Small intestine (tissue), 7 donors: Measurements from ENCODE around the gene CCSER1. TPM values are rescaled to one million over a fixed set of nuclear protein-coding genes. Genes with fewer than 3 reads are reported as not detected.
A peak's percentile ranks its signal among the peaks of the same experiment; 100 is the strongest.

Source experiments
- DNase-seq, 2 donors: peaks; one replicate each; pipeline versions ENCODE4 v3.0.0 to v3.0.0-alpha.2; 2013
- FAIRE-seq: peaks from 2 replicates; lab custom pipeline; 2012; peaks lifted over from hg19 to GRCh38; lab: Jason Lieb, UNC
- H3K27ac ChIP-seq, 3 donors: one replicate each; pipeline ENCODE4 v1.5.1; 2013; ENCODE audit warnings: low read length in 2 of 3, mild to moderate bottlenecking in 2 of 3, control low read depth in 1 of 3, inconsistent platforms in 1 of 3, low read depth in 1 of 3, moderate library complexity in 1 of 3
- H3K27me3 ChIP-seq, 3 donors: one replicate each; pipeline ENCODE4 v1.6.1; 2013; ENCODE audit warnings: low read length in 3 of 3, inconsistent platforms in 1 of 3; ENCODE audit not compliant: control insufficient read depth in 3 of 3, insufficient read depth in 3 of 3
- H3K36me3 ChIP-seq, 3 donors: one replicate each; pipeline ENCODE4 v1.6.1; 2013; ENCODE audit warnings: low read length in 3 of 3, inconsistent platforms in 1 of 3, low read depth in 1 of 3, mild to moderate bottlenecking in 1 of 3, moderate library complexity in 1 of 3; ENCODE audit not compliant: control insufficient read depth in 3 of 3, insufficient read depth in 2 of 3
- H3K4me1 ChIP-seq, 3 donors: one replicate each; pipeline ENCODE4 v1.6.1; 2013; ENCODE audit warnings: low read length in 2 of 3, inconsistent platforms in 1 of 3, low read depth in 1 of 3, mild to moderate bottlenecking in 1 of 3, moderate library complexity in 1 of 3; ENCODE audit not compliant: control insufficient read depth in 3 of 3, insufficient read depth in 2 of 3
- H3K4me3 ChIP-seq, 3 donors: one replicate each; pipeline ENCODE4 v1.5.1; 2013; ENCODE audit warnings: low read length in 3 of 3, control low read depth in 1 of 3, inconsistent platforms in 1 of 3, low read depth in 1 of 3, mild to moderate bottlenecking in 1 of 3, moderate library complexity in 1 of 3
- H3K9me3 ChIP-seq, 2 donors: one replicate each; pipeline ENCODE4 v1.6.1; 2013; ENCODE audit warnings: low read depth in 1 of 2, low read length in 1 of 2; ENCODE audit not compliant: control insufficient read depth in 2 of 2, insufficient read depth in 1 of 2
- WGBS, 3 donors: extraction: QIAGEN DNeasy Blood & Tissue Kit; methylation state at CpG; one replicate each; pipeline ENCODE4 v1.1.7; 2013; 5-methylcytosine and 5-hydroxymethylcytosine counted together
- polyA plus RNA-seq, 4 donors: library from polyadenylated mRNA; stranded (reverse) in 3 of 4; unstranded in 1 of 4; fragments of 200-250 nt in 3 of 4; fragments of 120-200 nt in 1 of 4; gene quantifications; one replicate each; pipeline versions ENCODE4 v1.2.1 to v1.2.3, GENCODE V29; 2013
- donor health status: healthy with polysubstance abuse.
- donor health status: control.
- donor health status: control.
- donor health status: Bipolar disorder and iron deficiency.
- donor health status: healthy.

Gene CCSER1
- polyA plus RNA-seq, 4 donors: 3.5 to 8.7 (median 5.7) TPM

DNA sequence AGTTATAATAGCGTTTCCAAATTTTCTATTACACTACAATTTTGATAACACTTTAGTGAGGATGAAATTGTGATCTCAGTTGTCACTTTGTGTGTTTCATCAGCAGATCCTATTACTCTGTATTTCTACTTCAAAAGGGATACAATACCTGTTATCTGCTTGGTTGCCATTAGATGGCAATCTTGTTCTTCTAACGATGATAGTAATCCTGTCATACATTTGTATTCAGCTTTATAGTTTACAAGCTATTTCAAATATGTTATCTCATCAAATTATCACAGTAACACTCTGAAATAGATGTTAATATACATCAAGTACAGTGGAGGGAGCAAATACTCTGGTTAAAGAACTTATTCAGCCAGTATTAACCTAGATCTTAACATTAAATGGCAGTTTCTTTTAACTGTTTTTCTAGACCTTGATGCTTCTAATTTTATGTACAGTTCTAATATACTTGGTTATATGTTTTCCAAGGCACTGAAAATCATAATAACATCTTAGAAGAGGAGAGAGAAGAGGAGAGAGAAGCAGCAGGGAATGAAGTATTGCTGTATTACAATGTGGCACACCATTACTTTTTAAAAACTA is 292.0 kb downstream of the CCSER1 start:
- no peaks in the 10 kb centered on the region for H3K27me3 ChIP-seq
- H3K36me3 ChIP-seq: no peaks in the 10 kb centered on the region
- H3K4me1 ChIP-seq: no peaks in the 10 kb centered on the region
- H3K27ac ChIP-seq: no peak overlapping the region
- H3K4me3 ChIP-seq: no peak overlapping the region
- 0 to 3% (median 2%) methylated on average over 2 of the region's 2 CpGs for WGBS, 3 donors
- H3K9me3 ChIP-seq: no peaks in the 10 kb centered on the region
- FAIRE-seq (peak; percentile 67), DNase-seq (peak; percentile 31 to 38)

- H3K36me3 ChIP-seq: no peaks in the 10 kb centered on the region
- DNase-seq (no peak), FAIRE-seq (no peak)
- H3K27me3 ChIP-seq: no peaks in the 10 kb centered on the region
- H3K9me3 ChIP-seq: no peaks in the 10 kb centered on the region
- H3K27ac ChIP-seq: no peak overlapping the region
- H3K4me3 ChIP-seq: no peak overlapping the region
- H3K4me1 ChIP-seq: no peaks in the 10 kb centered on the region
- WGBS, 3 donors: 70 to 77% (median 73%) methylated on average over 2 of the region's 2 CpGs
These were observed 294.0 kb downstream of the CCSER1 start for GRCh38 chr4:90421161-90421560.

GRCh38 chr4:90425893-90426292 is 298.7 kb downstream of the CCSER1 start:
- FAIRE-seq: no peak
- WGBS, 3 donors: 68 to 87% (median 76%) methylated on average over 5 of the region's 5 CpGs

DNA sequence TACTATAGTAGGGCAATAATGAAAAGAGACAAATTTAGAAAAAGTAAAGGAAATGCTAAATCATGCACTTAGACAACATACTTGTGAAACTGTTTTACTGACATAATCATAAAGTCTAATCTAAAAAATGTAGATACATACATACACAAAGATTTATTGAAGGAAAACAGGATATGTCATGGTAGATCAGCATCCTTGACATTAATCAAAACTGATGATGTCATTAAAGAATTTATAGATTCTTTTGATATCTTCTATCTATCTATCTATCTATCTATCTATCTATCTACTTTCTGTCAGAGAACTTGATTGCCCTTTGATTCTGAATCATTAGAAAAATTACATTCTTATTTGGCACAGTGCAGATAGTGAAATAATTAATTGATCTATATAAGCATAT is 311.3 kb downstream of the CCSER1 start:
- DNase-seq: no peak
- H3K36me3 ChIP-seq: no peaks in the 10 kb centered on the region
- H3K27ac ChIP-seq: no peak overlapping the region
- H3K4me3 ChIP-seq: no peak overlapping the region
- no peak for FAIRE-seq
- no peaks in the 10 kb centered on the region for H3K4me1 ChIP-seq
- no peaks in the 10 kb centered on the region for H3K27me3 ChIP-seq
- no peaks in the 10 kb centered on the region for H3K9me3 ChIP-seq

More at GRCh38 chr4:90425893-90426292, 298.7 kb downstream of the CCSER1 start:
- H3K4me1 ChIP-seq: no peaks in the 10 kb centered on the region
- H3K4me3 ChIP-seq: no peak overlapping the region
- no peaks in the 10 kb centered on the region for H3K9me3 ChIP-seq
- no peak for DNase-seq
- H3K27me3 ChIP-seq: no peaks in the 10 kb centered on the region
- no peak overlapping the region for H3K27ac ChIP-seq
- no peaks in the 10 kb centered on the region for H3K36me3 ChIP-seq

DNA sequence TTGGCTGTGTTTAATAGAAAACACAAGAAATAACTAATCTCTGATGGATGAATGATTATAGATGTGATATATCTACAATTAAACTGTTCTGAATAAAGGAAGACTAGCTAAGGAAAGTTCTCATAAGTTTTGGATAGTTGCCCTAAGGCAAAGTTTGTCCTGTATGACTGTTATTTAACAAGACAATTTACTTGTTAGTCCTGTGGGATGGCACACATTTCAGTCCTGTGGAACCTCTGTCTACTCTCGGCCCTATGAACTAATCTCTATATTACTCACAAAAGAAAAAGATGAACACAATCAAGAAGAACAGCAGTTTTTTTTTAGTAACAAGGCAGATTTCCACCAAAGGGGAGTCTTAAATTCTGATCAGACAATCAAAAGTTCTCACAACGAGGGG is 314.6 kb downstream of the CCSER1 start:
- FAIRE-seq (no peak), DNase-seq (no peak)
- Histone ChIP-seq H3K27ac (no peak overlapping the region), H3K9me3 (no peaks in the 10 kb centered on the region), H3K4me3 (no peak overlapping the region), H3K36me3 (no peaks in the 10 kb centered on the region), H3K4me1 (no peaks in the 10 kb centered on the region), H3K27me3 (no peaks in the 10 kb centered on the region)
- 71 to 82% (median 81%) methylated on average over 2 of the region's 2 CpGs for WGBS, 3 donors

DNA sequence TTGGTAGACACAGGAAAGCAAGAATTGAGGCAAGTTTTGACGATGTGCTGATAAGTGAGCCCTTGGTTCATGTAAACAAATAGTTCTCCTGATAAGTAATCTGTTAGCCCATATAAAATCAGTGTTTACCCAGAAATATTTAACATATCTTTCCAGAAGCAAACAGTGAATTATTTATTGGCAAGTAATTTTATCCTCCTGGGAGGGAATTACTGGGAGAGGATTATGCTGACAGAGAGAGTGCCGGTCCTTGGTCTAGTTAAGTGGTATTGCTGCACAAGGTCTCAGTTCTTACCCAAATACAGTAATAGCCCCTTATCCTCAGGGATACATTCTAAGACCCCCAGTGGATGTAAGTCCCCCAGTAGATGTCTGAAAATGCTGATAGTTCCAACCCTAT is 315.4 kb downstream of the CCSER1 start:
- WGBS, 3 donors: 39 to 44% (median 42%) methylated on average over 2 of the region's 2 CpGs
- Histone ChIP-seq H3K4me1 (no peaks in the 10 kb centered on the region), H3K9me3 (no peaks in the 10 kb centered on the region), H3K4me3 (no peak overlapping the region), H3K27ac (no peak overlapping the region), H3K36me3 (no peaks in the 10 kb centered on the region), H3K27me3 (no peaks in the 10 kb centered on the region)
- no peak for FAIRE-seq
- no peak for DNase-seq

DNA sequence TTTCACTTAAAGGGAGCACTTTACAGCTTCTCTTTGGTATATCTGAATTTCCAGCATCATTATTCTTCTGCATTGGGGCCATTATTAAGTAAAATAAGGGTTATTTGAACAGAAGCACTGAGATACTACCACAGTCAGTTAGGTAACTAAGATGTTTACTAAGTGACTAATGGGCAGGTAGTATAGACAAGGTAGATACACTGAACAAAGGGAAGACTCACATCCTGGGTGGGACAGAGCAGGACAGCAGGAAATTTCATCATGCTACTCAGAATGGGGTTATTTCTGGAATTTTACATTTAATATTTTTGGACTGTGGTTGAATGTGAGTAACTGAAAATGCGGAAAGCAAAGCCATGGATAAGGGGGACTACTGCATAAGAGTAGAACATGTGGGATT is 316.0 kb downstream of the CCSER1 start:
- WGBS, 3 donors: 90 to 98% (median 92%) methylated on average over 1 of the region's 1 CpG
- Histone ChIP-seq H3K4me1 (no peaks in the 10 kb centered on the region), H3K9me3 (no peaks in the 10 kb centered on the region), H3K36me3 (no peaks in the 10 kb centered on the region), H3K27me3 (no peaks in the 10 kb centered on the region), H3K27ac (no peak overlapping the region), H3K4me3 (no peak overlapping the region)
- DNase-seq (no peak), FAIRE-seq (no peak)

GRCh38 chr4:90444904-90445303 is 317.7 kb downstream of the CCSER1 start:
- Histone ChIP-seq H3K4me1 (no peaks in the 10 kb centered on the region), H3K9me3 (peaks cover 0 to 14% of the 10 kb centered on the region in 2 donors), H3K27ac (no peak overlapping the region), H3K36me3 (peaks cover 0 to 12% (median 0%) of the 10 kb centered on the region in 3 donors), H3K27me3 (no peaks in the 10 kb centered on the region), H3K4me3 (no peak overlapping the region)
- FAIRE-seq (no peak), DNase-seq (no peak)
- WGBS, 3 donors: 88 to 97% (median 91%) methylated on average over 2 of the region's 2 CpGs

GRCh38 chr4:90445380-90445779 is 318.2 kb downstream of the CCSER1 start:
- no peaks in the 10 kb centered on the region for H3K4me1 ChIP-seq
- no peak overlapping the region for H3K4me3 ChIP-seq
- peaks cover 0 to 14% of the 10 kb centered on the region in 2 donors for H3K9me3 ChIP-seq
- H3K27me3 ChIP-seq: no peaks in the 10 kb centered on the region
- WGBS, 3 donors: 88 to 96% (median 90%) methylated on average over 2 of the region's 2 CpGs
- no peak overlapping the region for H3K27ac ChIP-seq
- FAIRE-seq: no peak
- DNase-seq: no peak
- H3K36me3 ChIP-seq: peaks cover 0 to 12% (median 0%) of the 10 kb centered on the region in 3 donors
